Measurements from ENCODE around the gene PRR22.
"Not testable (repeated sequence)": the region's sequence is repeated elsewhere in the genome, so short reads cannot be mapped to it uniquely, and the experiment has no call there.

PRR22 gene

DNA sequence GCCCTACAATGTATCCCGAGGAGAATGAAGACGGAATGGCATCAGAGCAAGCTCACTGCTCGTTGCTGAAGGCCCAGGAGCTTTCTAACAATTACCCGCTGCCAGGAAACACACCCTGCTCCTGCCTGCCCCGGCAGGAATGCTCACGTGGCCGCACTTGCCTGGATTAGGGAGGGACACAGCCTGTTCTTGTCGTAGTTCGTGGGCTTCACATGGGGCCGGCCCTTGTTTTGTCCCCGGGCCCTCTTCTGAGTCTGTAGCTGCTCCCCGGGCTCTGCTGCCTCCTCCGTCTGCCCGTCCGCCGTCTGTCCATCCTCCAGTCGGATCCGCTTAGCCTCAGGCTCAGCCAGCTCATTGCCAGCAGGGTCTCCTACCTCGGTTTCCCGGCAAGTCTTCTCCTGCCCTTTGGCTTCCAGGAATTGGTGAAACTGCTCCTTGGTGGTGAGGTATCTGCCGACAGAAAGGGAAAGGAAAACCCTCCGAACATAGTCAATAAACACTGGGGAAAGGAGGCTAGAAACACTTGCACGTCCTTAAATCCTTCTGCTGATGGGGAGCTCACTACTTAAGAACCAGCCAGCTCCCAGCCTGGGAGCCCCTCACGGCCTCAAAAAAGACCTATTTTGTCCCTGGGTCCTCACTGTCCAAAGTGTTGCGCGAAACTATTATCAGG is 5.5 kb upstream of the PRR22 start:
- DNase-seq = no peak

GRCh38 chr19:5789351-5789761 is 4.8 kb upstream of the PRR22 start:
- DNase-seq = no peak

GRCh38 chr19:5788422-5788821 is 3.9 kb upstream of the PRR22 start:
- DNase-seq = no peak

DNA sequence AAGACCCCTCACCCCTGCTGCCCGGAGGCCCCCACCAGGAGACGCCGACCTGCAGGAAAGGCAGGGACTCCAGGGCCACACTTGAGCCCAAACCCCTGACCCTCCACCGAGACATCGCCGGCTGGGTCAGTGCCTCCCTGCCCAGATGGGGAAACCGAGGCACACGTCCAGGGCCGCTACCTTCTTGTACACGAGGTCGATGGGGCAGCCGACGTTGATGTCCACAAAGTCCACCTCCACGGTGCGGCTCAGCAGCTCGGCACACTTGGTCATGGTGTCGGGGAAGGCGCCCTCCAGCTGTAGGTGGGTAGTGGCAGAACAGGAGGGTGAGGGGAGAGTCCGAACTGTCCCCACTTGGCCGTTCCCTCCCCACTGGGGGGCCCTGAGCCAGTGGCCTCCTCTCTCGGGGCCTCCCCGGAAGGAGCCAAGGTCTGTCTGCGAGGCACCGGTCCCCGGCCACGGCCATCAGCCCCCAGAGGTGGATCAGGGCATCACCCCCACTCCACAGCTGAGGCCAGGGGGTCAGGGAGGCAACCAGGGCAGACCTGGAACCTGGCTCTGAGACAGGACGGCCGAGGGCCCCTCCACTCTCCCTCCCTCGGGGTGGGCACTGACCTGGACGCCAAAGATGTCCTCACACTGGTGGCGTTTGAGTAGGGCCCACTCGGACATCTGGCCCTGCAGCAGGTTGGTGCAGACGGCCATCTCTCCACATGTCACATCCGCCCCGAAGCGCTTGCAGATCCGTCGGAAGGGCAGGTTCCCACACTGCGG is 3.0 kb upstream of the PRR22 start:
- DNase-seq = no peak

GRCh38 chr19:5786593-5787408 is 2.3 kb upstream of the PRR22 start:
- DNase-seq = no peak

- no peak for DNase-seq
These were observed 877 bp upstream of the PRR22 start for GRCh38 chr19:5785423-5785822.

GRCh38 chr19:5782945-5783919 is 1.3 kb downstream of the PRR22 start:
- DNase-seq = no peak

DNA sequence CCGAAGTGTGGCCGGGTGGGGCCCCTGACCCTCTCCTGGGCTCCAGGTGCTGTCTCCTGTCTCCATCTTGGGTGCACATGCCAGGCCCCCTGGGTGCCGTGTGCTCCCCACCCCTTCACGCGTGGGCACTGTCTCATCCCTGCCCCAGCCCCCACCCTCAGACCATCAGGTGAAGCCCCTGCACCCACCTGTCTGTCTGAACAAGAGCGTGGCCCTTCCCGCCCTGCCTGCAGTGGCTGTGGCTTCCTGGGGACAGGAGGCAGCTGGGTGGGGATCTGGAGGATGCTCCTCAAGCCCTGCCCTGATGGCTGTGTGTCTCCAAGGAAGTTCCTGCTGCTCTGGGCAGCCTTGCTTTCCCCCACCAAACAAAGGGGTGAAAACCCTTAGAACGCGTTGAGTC is 2.2 kb downstream of the PRR22 start:
- DNase-seq = no peak

- not testable (repeated sequence) for DNase-seq
These were observed 3.6 kb downstream of the PRR22 start for GRCh38 chr19:5780916-5781315.

- DNase-seq = no peak
These were observed 6.1 kb downstream of the PRR22 start for GRCh38 chr19:5778402-5778801.

GRCh38 chr19:5775668-5776309 is 8.8 kb downstream of the PRR22 start:
- no peak for DNase-seq

GRCh38 chr19:5774921-5775320 is 9.6 kb downstream of the PRR22 start:
- DNase-seq = no peak

DNA sequence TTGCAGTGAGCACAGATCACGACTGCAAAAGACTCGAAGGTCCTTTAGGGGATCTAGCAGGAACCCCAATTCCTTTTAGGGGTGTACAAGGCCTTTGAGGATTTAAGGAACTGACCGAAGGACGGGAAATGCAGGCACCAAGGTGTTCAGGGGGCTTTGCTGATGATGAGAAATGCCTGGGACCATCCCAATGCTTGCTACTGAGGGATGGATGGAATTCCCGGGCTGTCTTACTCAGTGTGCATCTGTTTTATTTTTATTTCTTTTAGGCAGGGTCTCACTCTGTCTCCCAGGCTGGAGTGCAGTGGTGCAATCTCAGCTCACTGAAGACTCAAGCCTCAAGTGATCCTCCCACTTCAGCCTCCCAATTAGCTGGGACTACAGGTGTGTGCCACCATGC is 11.3 kb downstream of the PRR22 start:
- DNase-seq = no peak

DNA sequence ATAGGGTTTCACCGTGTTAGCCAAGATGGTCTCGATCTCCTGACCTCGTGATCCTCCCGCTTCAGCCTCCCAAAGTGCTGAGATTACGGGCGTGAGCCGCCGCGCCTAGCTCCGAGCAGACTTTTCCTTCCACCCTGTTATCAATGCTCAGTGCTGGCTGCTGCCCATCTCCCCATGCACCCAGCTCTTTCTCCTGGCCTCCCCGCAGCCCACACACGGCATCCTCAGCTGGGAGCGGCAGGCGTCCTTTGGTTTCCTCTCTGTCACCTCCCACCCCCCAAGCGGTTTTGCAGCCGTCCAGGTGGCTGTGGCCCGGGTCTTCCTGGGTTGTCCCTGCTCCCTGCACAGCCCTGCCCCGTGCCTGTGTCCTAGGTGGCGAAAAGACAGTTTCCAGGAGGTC is 12.1 kb downstream of the PRR22 start:
- no peak for DNase-seq

DNA sequence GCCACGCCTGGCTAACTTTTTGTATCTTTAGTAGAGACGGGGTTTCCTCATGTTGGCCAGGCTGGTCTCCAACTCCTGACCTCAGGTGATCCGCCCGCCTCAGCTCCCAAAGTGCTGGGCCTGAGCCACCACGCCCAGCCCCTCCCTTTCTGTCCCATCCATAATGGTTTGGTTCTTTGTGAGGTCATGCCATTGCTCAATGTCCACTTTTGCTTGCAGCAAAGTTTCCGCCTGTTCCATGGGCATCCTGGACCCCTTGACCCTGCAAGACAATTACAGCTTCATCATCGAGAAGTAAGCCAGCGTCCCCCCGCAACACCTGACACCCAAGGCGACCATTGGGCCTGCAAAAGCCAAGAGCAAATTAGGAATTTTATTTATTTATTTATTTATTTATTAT is 16.6 kb downstream of the PRR22 start:
- no peak for DNase-seq

DNA sequence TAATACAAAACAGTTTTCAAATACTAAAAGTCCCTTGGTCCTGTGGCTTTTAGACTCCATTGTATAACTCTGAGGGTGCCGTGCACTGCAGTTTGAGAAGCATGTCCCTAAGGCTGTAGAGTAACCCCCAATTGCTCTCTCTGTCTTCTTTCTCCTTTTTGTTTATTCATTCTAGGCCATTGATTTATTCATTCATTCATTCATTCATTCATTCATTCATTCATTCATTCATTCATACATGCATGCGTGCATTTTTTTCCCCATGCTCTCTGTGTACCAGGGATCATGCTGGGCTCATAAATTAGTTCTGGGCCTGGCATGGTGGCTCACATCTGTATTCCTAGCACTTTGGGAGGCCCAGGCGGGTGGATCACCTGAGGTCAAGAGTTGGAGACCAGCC is 19.3 kb downstream of the PRR22 start:
- DNase-seq = no peak

- no peak for DNase-seq
These were observed 21.8 kb downstream of the PRR22 start for GRCh38 chr19:5762608-5763217.

DNA sequence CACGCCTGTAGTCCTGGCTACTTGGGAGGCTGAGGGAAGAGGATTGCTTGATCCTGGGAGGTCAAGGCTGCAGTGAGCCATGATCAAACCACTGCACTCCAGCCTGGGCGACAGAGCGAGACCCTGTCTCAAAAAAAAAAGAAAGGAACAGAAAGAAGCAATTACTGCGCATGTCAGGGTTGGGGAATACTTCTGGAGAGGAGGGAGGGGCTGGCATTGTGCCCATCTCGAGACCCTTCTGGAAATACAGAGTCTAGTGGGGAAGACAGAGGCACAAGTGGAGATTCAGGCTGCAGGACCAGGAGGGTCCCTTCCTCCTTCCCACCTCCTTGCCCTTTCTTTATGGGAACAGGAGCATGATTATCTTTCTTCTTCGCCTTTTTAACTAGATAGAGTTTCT is 30.8 kb downstream of the PRR22 start:
- DNase-seq = no peak

DNA sequence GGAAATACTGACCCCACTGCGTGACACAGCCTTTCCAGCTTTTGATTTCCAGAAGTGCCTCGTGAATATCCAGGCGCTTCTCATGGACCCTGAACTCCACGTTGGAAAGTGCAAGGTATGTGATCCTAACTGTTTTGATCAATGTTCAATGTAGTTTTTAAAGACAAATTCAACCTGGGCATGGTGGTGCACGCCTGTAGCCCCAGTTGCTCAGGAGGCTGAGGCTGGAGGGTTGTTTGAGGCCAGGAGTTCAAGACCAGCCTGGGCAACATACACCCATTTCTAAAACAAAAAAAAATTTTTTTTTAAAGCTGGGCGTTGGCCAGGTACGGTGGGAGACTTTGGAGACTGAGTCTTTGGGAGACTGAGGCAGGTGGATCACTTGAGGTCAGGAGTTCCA is 32.8 kb downstream of the PRR22 start:
- DNase-seq = no peak

DNA sequence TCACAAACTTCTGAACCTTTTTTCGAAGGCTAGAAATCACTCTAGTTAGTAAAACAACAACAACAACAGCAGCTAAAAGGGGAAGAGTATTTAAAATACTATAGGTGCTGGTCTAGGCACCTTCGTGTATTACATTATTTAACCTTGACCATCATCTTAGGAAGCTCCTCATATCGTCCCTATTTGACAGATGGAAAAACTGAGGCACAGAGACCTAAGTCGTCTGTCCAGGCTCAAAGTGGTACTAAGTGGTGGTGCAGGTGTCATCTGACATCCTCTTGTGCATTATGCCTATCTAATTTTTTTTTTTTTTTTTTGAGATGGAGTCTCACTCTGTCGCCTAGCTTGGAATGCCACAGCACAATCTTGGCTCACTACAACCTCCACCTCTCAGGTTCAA is 35.0 kb downstream of the PRR22 start:
- no peak for DNase-seq

DNA sequence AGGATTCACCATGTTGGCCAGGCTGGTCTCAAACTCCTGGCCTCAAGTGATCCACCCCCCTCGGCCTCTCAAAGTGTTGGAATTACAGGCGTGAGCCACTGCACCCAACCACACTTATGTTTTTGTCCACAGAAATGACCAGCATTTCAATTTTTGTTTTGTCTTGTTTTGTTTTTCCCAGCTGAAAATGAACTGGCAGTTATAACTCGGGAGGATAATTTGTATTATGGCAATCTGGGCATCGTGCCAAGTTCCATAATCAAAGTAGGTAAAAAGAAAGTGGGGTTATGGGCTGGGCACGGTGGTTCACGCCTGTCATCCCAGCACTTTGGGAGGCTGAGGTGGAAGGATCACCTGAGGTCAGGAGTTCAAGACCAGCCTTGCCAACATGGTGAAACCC is 35.6 kb downstream of the PRR22 start:
- not testable (repeated sequence) for DNase-seq

DNA sequence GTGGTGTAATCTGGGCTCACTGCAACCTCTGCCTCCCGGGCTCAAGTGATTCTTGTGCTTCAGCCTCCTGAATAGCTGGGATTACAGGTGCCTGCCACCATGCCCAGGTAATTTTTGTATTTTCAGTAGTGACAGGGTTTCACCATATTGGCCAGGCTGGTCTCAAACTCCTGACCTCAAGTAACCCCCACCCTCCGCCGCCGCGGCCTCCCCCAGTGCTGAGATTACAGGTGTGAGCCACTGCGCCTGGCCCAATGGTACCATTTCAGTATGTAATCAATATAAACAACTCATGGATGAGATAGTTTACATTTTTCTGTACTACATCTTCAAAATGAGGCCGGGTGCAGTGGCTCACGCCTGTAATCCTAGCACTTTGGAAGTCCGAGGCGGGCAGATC is 39.5 kb downstream of the PRR22 start:
- not testable (repeated sequence) for DNase-seq
